ENCODE results near the gene FAM228B.
"Not testable (repeated sequence)": the region's sequence is repeated elsewhere in the genome, so short reads cannot be mapped to it uniquely, and the experiment has no call there.

FAM228B gene

DNA sequence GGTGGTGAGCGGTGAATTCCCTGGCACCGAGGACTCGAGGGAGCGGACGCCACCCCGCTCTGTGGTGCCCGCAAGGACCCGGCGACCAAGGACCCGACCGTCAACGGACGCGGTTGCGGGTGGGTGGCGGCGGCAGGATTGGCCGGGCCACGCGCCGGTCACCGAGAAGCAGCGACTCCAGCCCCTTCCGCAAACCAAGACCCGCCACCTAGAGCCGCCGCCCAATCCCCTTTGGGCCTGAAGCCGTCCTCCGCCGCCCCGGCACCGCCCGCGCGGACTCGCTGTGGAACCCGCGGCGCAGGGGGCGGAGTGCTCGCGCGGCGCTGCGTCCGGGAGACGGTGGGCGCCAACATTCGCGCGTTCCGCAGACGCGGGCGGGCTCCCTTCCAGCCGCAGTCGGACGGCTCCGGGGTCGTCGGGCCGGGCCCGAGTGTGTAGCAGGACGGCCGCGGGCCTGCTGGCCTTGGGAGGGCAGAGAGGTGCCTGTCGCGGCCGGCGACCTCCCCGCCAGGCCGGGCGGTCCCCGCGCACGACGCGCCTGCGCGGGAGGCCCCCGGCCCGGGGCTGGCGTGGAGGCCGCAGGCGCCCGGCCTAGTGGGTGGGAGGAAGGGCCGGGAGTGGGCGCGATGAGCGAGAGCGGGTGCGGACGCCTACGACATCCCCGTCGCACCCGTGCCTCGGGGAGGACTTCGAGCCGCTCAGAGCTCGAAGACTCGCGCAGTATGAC, at the start of gene FAM228B, which contains the start of gene PFN4:
Gene FAM228B (plus strand): TSS at position 275 of the 727 bp plus-strand sequence. CDS start 893 bp downstream, outside the sequence.
Gene PFN4 (minus strand): TSS at position 140 of the 727 bp plus-strand sequence. CDS start 799 bp downstream, outside the sequence.
- peak; percentile 77 to 84 for DNase-seq

DNA sequence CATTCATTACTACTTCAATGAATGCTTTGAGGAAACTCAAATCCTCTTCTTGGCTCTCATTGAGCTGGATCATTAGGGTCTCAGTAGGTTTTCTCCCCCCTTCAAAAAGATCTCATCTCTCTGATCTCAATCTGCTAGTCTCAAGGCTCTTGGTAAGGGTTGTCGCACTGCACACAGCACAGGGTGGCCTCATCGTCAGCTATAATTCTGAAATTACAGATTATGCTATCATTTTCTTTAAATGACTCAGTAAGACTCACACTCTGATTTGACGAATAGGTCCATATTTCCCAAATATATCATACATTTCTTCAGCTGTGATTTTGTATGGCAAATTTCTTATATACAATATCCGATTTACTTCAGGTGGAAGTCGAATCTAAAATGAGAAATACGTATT, 49.5 kb upstream of the FAM228B start:
- no peak for DNase-seq

DNA sequence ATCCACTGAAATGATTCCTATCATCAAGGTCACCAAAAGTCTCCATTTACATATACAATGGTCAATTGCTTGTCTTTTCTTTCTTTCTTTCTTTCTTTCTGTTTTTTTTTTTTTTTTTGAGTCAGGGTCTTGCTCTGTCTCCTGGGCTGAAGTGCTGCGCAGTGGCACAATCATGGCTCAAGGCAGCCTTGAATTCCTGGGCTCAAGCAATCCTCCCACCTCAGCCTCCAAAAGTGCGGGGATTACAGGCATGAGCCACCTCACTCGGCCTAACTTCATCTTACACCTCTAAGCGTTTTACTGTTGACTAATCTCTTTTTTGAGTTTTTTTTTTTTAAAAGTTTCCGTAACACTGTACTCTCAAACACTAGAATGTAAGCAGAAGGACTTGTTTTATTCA, 48.0 kb upstream of the FAM228B start:
- no peak for DNase-seq

DNA sequence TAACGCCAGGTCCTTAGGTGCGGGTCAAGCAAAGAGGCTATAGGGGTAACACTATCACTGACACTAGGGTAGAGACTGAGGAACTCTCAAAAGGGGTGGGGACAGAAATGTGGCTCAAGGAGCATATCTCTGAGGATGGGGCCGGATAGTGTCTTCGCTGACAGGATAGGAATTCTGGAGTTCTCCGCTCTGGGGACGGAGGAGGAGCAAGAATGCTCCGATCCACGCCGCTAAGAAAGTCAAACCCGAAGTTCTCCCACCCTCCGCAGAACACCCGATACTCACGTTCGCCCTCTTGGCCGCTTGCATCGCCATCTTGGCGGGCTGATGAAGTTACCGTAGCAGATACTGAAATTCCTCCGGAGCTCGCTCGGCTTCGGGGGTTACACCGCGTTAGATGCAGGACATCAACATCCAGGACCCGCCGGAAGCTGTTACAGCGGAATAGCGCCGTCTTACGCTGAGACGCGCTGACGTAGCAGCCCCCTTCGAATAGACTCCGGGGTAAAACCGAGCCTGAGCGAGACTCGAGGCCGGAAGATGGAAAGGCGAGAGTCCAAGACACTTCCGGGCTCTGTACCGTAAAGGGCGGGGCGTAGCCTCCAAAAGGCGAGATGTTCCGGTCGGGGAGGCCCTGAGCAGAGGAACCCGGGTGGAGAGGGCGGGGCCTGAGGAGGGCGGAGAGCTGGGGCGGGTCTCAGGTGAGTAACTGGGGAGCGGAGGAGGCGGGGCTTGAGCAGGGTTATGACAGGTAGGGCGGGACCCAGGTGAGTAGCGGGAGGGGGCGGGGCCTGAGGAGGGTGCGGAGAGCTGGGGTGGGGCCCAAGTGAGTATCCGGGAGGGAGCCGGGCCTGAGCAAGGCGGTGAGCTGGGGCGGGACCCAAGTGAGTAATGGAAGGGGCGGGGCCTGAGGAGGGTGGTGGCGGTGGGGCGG, 47.1 kb upstream of the FAM228B start, which contains the start of gene SF3B6:
Gene SF3B6 (minus strand): TSS at position 412 of the 934 bp plus-strand sequence. CDS start 97 bp downstream, at position 315.
- peak; percentile 98 to 99 for DNase-seq

DNA sequence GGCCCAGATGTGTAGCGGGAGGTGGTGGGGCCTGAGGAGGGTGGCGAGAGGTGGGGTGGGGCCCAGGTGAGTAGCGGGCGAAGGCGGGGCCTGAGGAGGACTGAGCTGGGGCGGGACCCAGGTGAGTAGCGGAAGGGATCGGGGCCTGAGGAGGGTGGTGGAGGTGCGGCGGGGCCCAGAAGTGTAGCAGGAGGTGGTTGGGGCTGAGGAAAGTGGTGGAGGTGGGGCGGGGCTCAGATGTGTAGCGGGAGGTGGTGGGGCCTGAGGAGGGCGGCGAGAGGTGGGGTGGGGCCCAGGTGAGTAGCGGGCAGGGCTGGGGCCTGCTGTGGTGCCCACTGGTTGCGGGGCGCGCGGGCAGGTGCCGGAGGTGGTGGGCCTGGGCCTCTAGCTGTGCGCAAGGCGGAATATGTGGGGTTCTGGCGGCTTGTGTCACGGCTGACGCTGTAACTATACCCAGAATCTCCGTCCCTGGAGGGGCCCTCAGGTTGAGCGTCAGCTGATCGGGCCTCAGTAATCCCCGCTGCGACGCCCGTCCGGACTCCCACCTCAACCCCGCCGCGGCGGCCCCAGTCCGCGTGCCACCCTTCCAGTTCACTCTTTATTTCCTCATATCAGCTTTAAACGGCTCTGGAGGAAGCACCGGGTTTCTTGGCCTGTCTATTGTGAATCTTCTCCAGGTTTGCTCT, 46.3 kb upstream of the FAM228B start:
- DNase-seq = peak; percentile 31 to 40

DNA sequence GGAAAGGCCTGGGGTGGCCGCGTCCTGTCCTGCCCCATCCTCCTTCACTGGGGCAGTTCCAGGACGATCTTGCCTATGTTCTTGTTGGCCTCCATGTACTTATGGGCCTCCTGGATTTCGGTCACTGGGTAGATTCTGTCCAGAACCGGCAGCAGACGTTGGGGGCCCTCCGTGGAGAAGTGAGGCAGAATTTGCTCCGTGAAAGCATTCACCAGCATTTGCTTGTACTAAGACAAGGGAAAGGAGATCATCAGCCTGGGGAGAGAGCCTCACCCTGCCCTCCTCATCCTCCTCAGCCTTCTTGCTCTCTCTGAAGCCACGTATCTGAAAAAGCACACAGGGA, 45.8 kb upstream of the FAM228B start:
- no peak for DNase-seq

DNA sequence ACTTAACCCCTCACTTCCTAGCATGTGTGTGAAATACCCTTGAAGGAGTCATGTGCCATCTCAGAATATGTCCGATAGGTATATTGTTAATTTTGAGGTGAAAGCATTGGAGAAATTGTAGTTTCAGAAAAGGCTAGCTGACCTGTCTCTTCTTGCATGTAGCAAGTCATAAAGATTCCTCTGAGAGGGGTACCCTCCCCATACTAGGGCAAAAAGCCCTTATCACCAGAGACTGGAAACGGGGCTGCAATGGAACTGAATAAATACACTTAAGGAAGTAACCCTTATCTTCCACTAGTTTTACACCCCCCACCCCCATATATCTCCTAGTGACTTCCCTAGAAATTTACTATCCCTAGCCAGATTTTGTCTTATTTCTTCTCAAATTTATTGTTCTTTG, 45.4 kb upstream of the FAM228B start:
- DNase-seq = no peak

DNA sequence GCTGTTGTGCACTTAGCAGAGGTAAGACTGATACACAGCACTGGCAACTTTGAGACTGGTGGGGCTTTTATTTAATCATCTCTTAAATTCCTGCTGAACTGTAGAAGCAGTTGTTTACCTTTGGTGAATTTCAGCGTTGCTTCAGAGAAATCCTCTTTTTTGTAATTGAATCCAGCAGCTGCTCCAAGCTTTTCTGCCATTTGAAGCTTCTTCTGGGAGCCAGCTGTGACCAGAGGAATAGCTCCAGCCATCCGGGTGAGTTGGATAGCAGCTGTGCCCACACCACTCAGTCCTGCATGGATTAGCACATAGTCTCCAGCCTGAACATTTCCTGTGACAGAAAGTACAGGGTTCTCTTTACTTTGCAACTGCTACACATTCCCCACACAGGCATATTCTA, 42.6 kb upstream of the FAM228B start:
- DNase-seq = no peak

DNA sequence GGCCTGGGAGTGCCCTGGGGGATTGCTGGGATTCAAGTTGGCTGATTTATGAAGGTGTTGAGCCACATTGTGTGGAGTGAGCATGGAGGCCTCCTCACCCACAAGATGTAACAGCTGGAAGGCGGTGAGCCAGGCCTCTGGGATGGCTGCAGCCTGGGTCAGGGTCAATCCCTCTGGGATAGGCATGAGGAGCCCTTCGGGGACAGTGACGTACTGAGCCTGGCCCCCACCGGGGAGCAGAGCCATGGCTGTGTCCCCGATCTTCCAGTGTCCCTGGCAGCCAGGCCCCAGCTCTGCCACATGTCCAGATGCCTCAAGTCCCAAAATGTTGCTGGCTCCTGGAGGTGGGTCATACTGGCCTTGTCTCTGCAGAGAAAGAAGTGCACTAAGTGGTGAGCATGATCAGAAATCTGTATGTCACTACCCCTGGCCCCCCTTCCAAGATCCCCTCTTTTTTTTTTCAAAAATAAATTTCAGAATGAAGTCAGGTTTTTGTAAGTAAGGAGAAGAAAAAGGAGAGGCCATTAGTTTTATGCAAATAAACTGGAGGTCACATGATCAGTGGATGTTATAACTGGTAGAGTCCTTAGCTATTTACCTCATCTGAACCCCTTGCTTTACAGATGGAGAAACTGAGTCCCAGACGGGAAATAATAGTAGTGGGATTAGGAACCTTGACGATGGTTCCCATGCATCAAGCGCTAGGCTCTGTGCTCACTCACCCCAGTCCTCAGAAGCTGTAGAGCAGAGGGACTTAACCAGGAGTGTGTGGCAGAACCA, 40.3 kb upstream of the FAM228B start:
- no peak for DNase-seq

DNA sequence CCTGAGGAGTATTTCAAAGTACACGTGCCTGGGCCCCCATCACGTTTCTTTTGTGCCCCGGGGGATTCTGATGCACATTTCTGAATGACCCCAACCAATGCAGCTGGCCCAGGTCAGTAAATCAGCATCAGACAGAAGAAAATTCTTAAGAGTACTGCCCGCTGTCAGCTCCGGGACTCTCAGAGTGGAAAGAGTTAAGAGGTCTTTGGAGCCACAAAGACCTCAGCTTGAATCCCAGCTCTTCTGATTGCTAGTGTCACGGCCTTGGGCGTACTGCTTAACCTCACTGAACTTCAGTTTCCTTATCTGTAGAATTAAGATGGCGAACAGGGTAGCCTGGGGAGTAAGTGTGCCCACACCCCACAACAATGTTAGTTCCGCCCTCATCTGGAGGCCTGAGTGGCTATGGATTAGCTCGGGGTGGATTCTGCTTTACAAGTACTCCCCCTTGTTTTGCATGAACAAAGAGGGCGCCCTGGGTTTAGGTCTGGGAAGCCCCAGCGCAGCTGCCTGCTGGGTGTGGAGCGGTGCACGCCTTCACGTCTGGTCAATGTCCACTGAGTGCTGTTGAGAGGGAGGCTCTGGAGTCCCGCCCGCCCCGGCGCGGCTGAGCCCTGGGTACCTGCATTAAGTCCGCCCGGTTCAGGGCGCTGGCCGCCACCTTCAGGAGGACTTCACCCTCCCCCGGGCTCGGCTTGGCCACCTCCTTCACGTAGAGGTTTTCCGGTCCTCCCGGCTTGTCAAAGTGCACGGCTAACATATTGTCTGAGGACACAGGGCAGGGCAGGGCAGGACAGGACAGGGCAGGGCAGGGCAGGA, 39.5 kb upstream of the FAM228B start:
- DNase-seq = peak; percentile 85 to 93

DNA sequence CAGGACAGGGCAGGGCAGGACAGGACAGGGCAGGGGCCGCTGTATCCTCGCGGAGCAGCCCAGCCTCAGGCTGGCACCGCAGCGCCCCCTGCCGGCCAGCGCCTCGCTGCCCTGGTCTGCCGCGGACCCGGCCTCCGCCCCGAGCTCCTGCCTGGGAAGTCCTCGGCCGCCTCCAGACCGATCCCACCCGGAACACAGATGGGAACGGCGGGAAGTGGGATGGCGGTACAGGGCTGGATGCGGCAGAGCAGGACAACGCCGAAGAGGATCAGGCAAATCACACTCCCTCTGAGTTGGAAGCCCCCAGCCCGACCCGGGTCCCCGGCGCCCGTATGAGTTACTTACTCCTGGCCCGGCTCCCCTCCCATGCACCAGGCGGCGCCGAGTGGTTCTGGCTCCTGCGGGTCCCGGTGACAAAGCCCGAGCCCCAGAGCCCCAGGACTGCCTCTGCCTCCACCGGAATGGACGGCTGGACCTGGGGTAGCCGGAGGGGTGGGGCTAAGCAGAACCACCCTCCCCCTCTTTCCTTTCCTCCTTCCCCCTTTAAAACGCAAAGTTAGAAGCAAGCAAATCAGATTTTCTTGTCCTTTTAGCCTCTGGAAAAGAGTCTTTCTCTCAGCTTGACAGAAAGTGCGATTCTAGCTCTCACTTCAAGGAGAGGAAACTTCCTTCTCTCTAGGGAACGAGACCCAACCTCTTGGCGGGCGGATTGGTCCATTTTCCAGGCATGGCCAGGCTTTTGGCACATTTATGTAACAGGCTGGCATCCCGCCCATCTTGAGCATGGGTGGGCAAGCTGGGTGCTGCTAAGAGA, 38.7 kb upstream of the FAM228B start, which contains the start of gene TP53I3:
Gene TP53I3 (minus strand): TSS at position 449 of the 814 bp plus-strand sequence. CDS start 508 bp downstream, outside the sequence.
- DNase-seq = peak; percentile 86 to 94

DNA sequence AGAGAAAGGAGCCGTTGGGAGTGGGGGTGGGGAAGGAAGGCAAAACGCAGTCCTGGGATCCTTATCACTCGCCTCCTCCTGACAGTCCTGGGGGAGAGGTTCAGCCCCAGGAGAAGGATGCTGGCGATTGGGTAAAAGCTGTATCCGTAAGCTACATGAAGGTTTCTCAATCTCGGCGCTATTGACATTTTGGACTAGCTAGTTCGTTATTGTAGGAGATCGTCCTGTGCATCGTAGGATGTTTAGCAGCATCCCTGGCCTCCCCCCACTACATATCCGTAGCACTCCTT, 38.1 kb upstream of the FAM228B start:
- no peak for DNase-seq

DNA sequence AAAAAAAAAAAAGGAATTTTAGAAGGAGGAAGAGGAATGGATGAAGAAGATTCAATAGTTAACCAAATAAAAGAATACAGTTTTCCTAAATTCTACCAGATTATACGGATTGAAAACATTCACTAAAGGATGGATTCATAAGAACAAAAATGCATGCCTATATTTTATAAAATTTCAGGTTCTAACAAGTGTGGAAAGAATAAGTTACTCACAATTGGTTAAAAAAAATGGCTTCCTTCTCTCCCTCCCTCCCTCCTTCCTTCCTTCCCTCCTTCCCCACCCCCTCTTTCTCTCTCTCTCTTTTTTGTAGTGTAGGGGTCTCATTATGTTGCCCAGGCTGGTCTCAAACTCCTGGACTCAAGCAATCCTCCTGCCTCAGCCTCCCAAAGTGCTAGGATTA, 37.0 kb upstream of the FAM228B start:
- DNase-seq = no peak

DNA sequence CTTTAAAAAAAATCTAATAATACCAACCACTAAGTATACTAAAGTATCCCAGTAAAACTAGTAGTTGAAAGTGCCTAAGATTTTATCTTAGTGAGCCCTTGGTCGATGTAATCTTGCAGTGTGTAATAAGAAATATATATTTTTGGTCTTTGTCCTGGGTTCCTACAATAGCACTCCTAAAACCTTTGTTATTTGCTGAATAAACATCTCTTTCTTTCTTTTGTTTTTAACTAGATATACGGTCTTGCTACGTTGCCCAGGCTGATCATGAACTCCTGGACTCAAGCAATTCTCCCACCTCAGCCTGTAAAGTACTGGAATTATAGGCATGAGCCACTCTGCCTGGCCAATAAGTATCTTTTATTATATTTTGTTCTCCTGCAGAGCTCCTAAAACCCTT, 36.2 kb upstream of the FAM228B start:
- no peak for DNase-seq

DNA sequence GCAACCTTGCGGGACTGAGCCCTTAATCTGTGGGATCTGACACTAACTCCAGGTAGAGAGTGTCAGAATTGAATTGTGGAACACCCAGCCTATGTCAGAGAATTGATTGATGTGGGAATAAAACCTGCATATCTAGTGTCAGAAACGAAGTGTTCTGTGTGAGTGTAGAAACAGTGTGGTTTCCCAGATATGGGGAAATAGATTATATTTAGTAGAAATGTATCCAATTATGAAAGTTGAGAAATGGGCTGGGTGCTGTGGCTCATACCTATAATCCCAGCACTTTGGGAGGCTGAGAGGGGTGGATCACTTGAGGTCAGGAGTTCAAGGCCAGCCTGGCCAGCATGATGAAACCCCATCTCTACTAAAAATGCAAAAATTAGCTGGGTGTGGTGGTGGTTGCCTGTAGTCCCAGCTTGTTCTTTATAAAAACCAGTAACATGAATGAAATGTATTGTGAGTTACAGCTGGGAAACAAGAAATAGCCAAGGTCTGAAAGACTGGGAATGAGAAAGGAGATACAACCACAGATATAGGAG, 34.4 kb upstream of the FAM228B start:
- DNase-seq = peak; percentile 57 to 65

DNA sequence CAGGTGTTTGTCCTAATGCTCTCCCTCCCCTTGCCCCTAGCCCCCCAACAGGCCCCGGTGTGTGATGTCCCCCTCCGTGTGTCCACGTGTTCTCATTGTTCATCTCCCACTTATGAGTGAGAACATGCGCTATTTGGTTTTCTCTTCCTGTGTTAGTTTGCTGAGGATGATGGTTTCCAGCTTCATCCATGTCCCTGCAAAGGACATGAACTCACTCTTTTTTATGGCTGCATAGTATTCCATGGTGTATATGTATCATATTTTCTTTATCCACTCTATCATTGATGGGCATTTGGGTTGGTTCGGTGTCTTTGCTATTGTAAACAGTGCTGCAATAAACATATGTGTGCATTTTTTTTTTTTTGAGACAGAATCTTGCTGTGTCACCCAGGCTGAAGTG, 30.0 kb upstream of the FAM228B start:
- DNase-seq = not testable (repeated sequence)

DNA sequence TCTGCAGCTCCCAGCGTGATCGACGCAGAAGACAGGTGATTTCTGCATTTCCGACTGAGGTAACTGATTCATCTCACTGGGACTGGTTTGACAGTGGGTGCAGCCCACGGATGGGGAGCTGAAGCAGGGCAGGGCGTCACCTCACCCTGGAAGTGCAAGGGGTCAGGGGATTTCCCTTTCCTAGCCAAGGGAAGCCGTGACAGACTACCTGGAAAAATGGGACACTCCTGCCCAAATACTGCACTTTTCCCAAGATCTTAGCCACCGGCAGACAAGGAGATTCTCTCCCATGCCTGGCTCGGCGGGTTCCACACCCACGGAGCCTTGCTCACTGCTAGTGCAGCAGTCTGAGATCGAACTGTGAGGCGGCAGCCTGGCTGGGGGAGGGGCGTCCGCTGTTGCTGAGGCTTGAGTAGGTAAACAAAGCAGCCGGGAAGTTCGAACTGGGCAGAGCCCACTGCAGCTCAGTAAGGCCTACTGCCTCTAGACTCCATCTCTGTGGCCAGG, 28.0 kb upstream of the FAM228B start:
- DNase-seq = not testable (repeated sequence)

DNA sequence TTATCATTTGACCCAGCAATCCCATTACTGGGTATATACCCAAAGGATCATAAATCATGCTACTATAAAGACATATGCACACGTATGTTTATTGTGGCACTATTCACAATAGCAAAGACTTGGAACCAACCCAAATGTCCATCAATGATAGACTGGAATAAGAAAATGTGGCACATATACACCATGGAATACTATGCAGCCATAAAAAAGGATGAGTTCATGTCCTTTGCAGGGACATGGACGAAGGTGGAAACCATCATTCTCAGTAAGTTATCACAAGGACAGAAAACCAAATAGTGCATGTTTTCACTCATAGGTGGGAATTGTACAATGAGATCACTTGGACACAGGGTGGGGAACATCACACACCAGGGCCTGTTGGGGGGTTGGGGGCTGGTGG, 22.5 kb upstream of the FAM228B start:
- not testable (repeated sequence) for DNase-seq

DNA sequence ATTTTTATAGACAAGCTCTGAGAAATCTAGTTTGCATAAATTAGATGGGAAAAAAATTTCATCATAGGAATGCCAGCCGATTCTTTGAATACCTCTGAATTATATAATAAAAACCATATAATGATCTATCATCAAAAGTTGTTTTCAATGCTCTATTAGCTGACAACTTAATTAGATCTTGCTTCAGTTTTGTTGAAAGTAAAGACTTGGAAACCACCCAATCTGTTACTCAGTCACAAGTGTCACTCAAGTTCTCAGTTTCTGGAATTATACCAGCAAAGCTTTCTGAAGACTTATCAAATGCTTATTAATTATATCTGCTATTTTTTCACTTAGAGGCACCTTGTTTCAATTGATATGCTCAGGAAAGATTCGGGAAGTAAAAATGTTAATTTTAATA, 21.3 kb upstream of the FAM228B start:
- DNase-seq = no peak

DNA sequence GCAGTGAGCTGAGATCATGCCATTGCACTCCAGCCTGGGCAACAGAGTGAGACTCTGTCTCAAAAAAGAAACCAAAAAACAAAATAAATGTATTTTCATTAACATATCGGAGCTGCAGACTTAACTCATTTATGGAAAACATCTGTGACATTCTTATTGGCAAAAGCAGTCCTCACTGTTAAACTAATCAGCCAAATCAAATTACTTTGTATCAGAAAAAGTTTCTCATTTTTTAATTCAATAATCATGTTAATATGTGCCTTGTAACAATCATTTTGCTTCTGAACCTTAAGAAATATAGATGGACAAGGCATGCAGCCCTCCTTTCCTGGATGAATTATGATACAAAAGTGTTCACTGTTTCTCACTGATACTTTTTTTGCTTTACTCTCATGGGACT, 20.6 kb upstream of the FAM228B start:
- no peak for DNase-seq

Data from inflammatory macrophage treated with lipopolysaccharide for 1 hour (primary cell).